Lower lobe of right lung (tissue), 2 donors: ENCODE results near the gene SLC9A6. TPM values are rescaled to one million over a fixed set of nuclear protein-coding genes. Genes with fewer than 3 reads are reported as not detected.

Source experiments
- ATAC-seq, 2 donors: fragments of 200-7000 bp; cut with Tn5 transposase; one replicate each; pipeline ENCODE4 v1.9.1; 2020 to 2022; ENCODE audit warnings: mild to moderate bottlenecking in 2 of 2, moderate library complexity in 2 of 2
- DNase-seq: peaks from one replicate; pipeline ENCODE4 v3.0.0-alpha.2; 2020
- H3K27ac ChIP-seq: fragments of 200-600 bp; one replicate; pipeline ENCODE4 v1.8.0; 2022
- H3K27me3 ChIP-seq: fragments of 200-600 bp; one replicate; pipeline ENCODE4 v1.8.0; 2022; ENCODE audit warnings: low read depth
- H3K36me3 ChIP-seq: fragments of 200-600 bp; one replicate; pipeline ENCODE4 v1.8.0; 2022; ENCODE audit warnings: mild to moderate bottlenecking
- H3K4me1 ChIP-seq: fragments of 200-600 bp; one replicate; pipeline ENCODE4 v1.8.0; 2022
- H3K4me3 ChIP-seq: fragments of 200-600 bp; one replicate; pipeline ENCODE4 v1.8.0; 2022; ENCODE audit warnings: mild to moderate bottlenecking
- H3K9me3 ChIP-seq: fragments of 200-600 bp; one replicate; pipeline ENCODE4 v1.8.0; 2022
- CTCF ChIP-seq: fragments of 200-600 bp; IDR thresholded peaks from one replicate; pipeline ENCODE4 v1.8.0; 2022; ENCODE audit warnings: antibody characterized with exemption, mild to moderate bottlenecking
- intact Hi-C: fragments of 100-400 bp; cut with DNase I; formaldehyde crosslinking; loops from one replicate; pipeline ENCODE4 v1.11.0; 2022
- total RNA-seq: library from RNA; stranded (reverse); fragmentation: NEBNext Ultra II Directional; extraction: Animal tissue kit (Norgen Biotek cat#: 25700); gene quantifications from one replicate; pipeline ENCODE4 v1.2.1, GENCODE V29; 2021
- donor health status: DM: no; HTN: yes; CAD: no; lungs with severe emphysema.

The SLC9A6 gene
- total RNA-seq, 1 donor from 2014 or later: 18.0 TPM

- ATAC-seq: no peak
- Histone ChIP-seq H3K9me3 (no peaks in the 10 kb centered on the region), H3K4me1 (no peaks in the 10 kb centered on the region), H3K27ac (no peak overlapping the region), H3K27me3 (no peaks in the 10 kb centered on the region), H3K4me3 (no peak overlapping the region), H3K36me3 (peaks cover 19% of the 10 kb centered on the region)
- DNase-seq: no peak
- intact Hi-C loops: no loop called here
- TF ChIP-seq CTCF: no peak
These were observed 29.8 kb downstream of the SLC9A6 start for GRCh38 chrX:136015016-136015415.

GRCh38 chrX:136016881-136017280, 31.6 kb downstream of the SLC9A6 start:
- DNase-seq (no peak), ATAC-seq (no peak)
- no peak overlapping the region for H3K4me3 ChIP-seq
- intact Hi-C loops: no loop called here
- peaks cover 19% of the 10 kb centered on the region for H3K36me3 ChIP-seq
- no peak for TF ChIP-seq CTCF
- no peak overlapping the region for H3K27ac ChIP-seq
- no peaks in the 10 kb centered on the region for H3K27me3 ChIP-seq
- no peaks in the 10 kb centered on the region for H3K4me1 ChIP-seq
- H3K9me3 ChIP-seq: no peaks in the 10 kb centered on the region

GRCh38 chrX:136019226-136019625, 34.0 kb downstream of the SLC9A6 start:
- Histone ChIP-seq H3K4me3 (no peak overlapping the region), H3K9me3 (no peaks in the 10 kb centered on the region), H3K36me3 (peaks cover 12% of the 10 kb centered on the region), H3K27me3 (no peaks in the 10 kb centered on the region), H3K4me1 (no peaks in the 10 kb centered on the region), H3K27ac (no peak overlapping the region)
- DNase-seq: no peak
- no peak for TF ChIP-seq CTCF
- intact Hi-C loops: no loop called here
- no peak for ATAC-seq

- DNase-seq: no peak
These were observed 35.9 kb downstream of the SLC9A6 start for GRCh38 chrX:136021160-136021559.

GRCh38 chrX:136021903-136022302, 36.7 kb downstream of the SLC9A6 start:
- H3K36me3 ChIP-seq: peaks cover 21% of the 10 kb centered on the region
- TF ChIP-seq CTCF: no peak
- DNase-seq: no peak
- no peaks in the 10 kb centered on the region for H3K27me3 ChIP-seq
- no peaks in the 10 kb centered on the region for H3K9me3 ChIP-seq
- no peak overlapping the region for H3K27ac ChIP-seq
- no peak for ATAC-seq
- intact Hi-C loops: no loop called here
- H3K4me1 ChIP-seq: no peaks in the 10 kb centered on the region
- H3K4me3 ChIP-seq: no peak overlapping the region

More at GRCh38 chrX:136021160-136021559, 35.9 kb downstream of the SLC9A6 start:
- H3K36me3 ChIP-seq: peaks cover 21% of the 10 kb centered on the region
- intact Hi-C loops: no loop called here
- H3K4me3 ChIP-seq: no peak overlapping the region
- no peaks in the 10 kb centered on the region for H3K27me3 ChIP-seq
- no peaks in the 10 kb centered on the region for H3K9me3 ChIP-seq
- ATAC-seq: no peak
- TF ChIP-seq CTCF: no peak
- H3K4me1 ChIP-seq: no peaks in the 10 kb centered on the region
- no peak overlapping the region for H3K27ac ChIP-seq

- no peak for DNase-seq
- intact Hi-C loops: no loop called here
- Histone ChIP-seq H3K9me3 (no peaks in the 10 kb centered on the region), H3K4me3 (no peak overlapping the region), H3K36me3 (peaks cover 11% of the 10 kb centered on the region), H3K4me1 (no peaks in the 10 kb centered on the region), H3K27ac (no peak overlapping the region), H3K27me3 (no peaks in the 10 kb centered on the region)
- TF ChIP-seq CTCF: no peak
- ATAC-seq: no peak
These were observed 39.9 kb downstream of the SLC9A6 start for GRCh38 chrX:136025091-136025490.
